Spleen (tissue), 7 donors: Measurements from ENCODE around the gene ARPC4.

Experiments
- CTCF ChIP-seq, 11 experiments: fragments of 200-600 bp in 7 of 11; fragments of 450-650 bp in 4 of 11; sonication (generic) in 4 of 11; IDR thresholded peaks in 8 of 11; conservative IDR thresholded peaks in 3 of 11; 1 replicate in 7 of 11; 2 replicates in 4 of 11; pipeline versions ENCODE4 v1.4.0 to v1.8.0; 2016 to 2021; ENCODE audit warnings: antibody characterized with exemption in 11 of 11, inconsistent platforms in 4 of 11, mild to moderate bottlenecking in 1 of 11
- POLR2AphosphoS5 ChIP-seq, 3 donors: sonication (generic); formaldehyde crosslinking; IDR thresholded peaks; one replicate each; pipeline ENCODE4 v1.5.1; 2017; ENCODE audit warnings: antibody characterized with exemption in 3 of 3
- donor health status: DM: no; HTN: no; CAD: no; lungs with moderate emphysema.
- donor health status: DM: no; HTN: no; CAD: no.
- donor health status: DM: no; HTN: no; CAD: no.

GRCh38 chr3:9800529-9800928, 7.6 kb downstream of the ARPC4 start:
- no peak for TF ChIP-seq CTCF (IDR thresholded peaks at IDR 0.05 in 8 of 11, conservative IDR thresholded peaks at IDR 0.05 in 3 of 11)
- TF ChIP-seq POLR2AphosphoS5 (IDR thresholded peaks at IDR 0.05) = no peak
